ENCODE measurements around the gene ATP12A.

Gene ATP12A

DNA sequence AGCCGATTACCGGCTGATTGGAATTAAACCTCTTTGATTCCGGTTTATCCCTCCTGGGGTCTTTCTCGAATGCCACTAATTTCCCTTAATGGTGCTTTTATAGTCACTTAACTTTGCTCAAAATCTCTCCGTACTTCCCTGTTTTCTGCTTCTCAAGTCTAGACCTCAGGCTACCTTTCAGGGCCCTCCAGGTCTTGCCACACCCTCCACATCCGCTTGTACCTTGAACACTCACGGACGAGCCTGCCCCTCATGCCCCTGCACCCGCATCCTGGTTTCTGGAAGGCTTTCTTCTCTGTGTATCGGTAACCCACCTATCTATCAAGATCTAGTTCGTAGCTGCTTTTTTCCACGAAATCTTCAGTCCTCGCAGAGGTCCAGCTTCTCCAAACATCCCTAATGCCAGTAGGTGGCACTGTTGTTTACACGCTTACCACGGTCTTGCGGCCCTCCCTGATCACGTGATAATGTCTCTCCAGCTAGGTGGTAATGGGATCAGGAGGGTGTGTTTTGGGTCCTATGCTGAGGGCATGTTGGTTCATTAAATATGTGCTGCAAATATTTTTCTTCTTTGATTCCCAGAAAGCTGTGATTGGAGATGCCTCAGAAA lies 13.8 kb downstream of the ATP12A start:
- Histone ChIP-seq H3K4me2 (ENCODE audit: low read length) (no peak overlapping the region), H3K4me3 (ENCODE audit: low read length) (no peak overlapping the region), H3K27me3 (ENCODE audit: control insufficient read depth, insufficient read depth, low read length) (peaks cover 9% of the 10 kb centered on the region), H3K36me3 (ENCODE audit: insufficient read depth, low read length) (no peaks in the 10 kb centered on the region), H3K9ac (ENCODE audit: low read depth, low read length) (no peak overlapping the region), H3K9me3 (replicated peaks; ENCODE audit: low read length) (no peaks in the 10 kb centered on the region), H3K4me1 (ENCODE audit: control insufficient read depth, insufficient read depth, low read length) (no peaks in the 10 kb centered on the region)

DNA sequence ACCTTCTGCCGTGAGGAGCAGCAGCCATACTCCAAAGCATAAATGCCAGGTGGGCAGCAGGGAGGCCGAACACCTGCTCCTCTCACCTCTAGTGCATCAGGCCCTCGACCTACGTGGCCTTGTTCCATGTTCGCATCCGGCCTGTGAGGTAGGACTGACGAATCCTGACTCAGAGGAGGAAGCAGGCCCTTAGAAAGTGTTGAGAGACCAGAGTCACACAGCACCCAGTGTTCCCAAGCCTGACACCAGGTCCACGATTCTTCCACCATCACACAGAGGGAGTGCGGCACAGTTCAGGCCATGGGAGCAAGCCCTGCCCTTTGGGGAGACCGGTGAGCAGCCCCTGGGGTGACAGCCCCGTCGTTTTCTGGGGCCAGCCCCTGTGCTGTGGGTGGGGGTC lies 14.7 kb downstream of the ATP12A start:
- Histone ChIP-seq H3K4me2 (ENCODE audit: low read length) (no peak overlapping the region), H3K4me3 (ENCODE audit: low read length) (no peak overlapping the region), H3K36me3 (ENCODE audit: insufficient read depth, low read length) (no peaks in the 10 kb centered on the region), H3K9ac (ENCODE audit: low read depth, low read length) (no peak overlapping the region), H3K9me3 (replicated peaks; ENCODE audit: low read length) (no peaks in the 10 kb centered on the region), H3K4me1 (ENCODE audit: control insufficient read depth, insufficient read depth, low read length) (no peaks in the 10 kb centered on the region), H3K27me3 (ENCODE audit: control insufficient read depth, insufficient read depth, low read length) (peaks cover 6% of the 10 kb centered on the region)

DNA sequence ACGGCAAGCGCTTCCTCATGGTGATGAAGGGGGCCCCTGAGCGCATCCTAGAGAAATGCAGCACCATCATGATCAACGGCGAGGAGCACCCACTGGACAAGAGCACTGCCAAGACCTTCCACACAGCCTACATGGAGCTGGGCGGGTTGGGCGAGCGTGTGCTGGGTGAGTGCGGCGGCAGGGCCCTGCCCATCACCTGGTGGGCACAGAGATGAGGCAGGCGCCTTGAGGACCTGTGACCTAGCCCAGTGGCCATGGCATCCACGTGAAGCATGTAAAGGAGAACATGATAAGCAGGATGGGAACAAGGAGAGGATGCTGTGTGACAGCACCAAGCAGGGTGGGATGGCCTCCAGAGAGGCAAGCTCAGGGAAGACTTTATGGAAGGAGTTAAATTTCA lies 18.5 kb downstream of the ATP12A start:
- Histone ChIP-seq H3K36me3 (ENCODE audit: insufficient read depth, low read length) (no peaks in the 10 kb centered on the region), H3K4me2 (ENCODE audit: low read length) (no peak overlapping the region), H3K27me3 (ENCODE audit: control insufficient read depth, insufficient read depth, low read length) (no peaks in the 10 kb centered on the region), H3K4me1 (ENCODE audit: control insufficient read depth, insufficient read depth, low read length) (no peaks in the 10 kb centered on the region), H3K4me3 (ENCODE audit: low read length) (no peak overlapping the region), H3K9ac (ENCODE audit: low read depth, low read length) (no peak overlapping the region), H3K9me3 (replicated peaks; ENCODE audit: low read length) (no peaks in the 10 kb centered on the region)

DNA sequence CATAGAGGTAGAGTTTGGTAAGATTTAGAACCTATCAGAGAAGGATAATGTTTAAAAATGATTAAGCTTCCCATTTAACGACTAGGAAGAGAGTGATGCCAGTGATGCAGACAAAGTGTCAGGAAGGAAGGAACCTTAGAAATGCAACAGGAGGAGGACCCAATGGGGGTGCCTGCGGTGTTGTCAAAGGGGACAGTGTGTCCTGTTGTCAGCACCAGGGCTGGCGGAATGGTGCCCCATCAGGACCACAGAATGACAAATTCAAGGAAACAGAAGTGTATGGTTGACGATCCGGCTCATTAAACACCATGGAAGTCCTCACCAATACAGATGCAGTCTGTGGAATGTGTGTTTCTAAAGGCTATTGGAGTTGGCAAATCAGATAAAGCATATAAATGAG lies 19.3 kb downstream of the ATP12A start:
- H3K27me3 ChIP-seq (ENCODE audit: control insufficient read depth, insufficient read depth, low read length), result no peaks in the 10 kb centered on the region
- no peak overlapping the region for H3K4me2 ChIP-seq (ENCODE audit: low read length)
- no peaks in the 10 kb centered on the region for H3K9me3 ChIP-seq (replicated peaks; ENCODE audit: low read length)
- no peaks in the 10 kb centered on the region for H3K36me3 ChIP-seq (ENCODE audit: insufficient read depth, low read length)
- H3K9ac ChIP-seq (ENCODE audit: low read depth, low read length), result no peak overlapping the region
- H3K4me3 ChIP-seq (ENCODE audit: low read length), result no peak overlapping the region
- H3K4me1 ChIP-seq (ENCODE audit: control insufficient read depth, insufficient read depth, low read length), result no peaks in the 10 kb centered on the region

DNA sequence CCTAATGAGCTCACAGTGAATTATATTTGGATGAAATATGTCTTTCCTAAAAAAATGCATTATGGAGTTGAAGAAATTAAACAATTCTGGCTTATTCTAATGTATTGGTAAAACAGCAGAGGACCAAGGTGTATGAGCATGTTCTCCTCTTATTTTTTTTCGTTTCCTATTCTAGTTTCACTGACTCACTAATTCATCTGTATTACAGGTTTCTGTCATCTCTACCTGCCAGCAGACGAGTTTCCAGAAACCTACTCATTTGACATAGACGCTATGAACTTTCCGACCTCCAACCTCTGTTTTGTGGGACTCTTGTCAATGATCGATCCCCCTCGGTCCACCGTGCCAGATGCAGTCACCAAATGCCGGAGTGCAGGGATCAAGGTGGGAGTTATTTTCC lies 20.3 kb downstream of the ATP12A start:
- Histone ChIP-seq H3K9ac (ENCODE audit: low read depth, low read length) (no peak overlapping the region), H3K4me2 (ENCODE audit: low read length) (no peak overlapping the region), H3K9me3 (replicated peaks; ENCODE audit: low read length) (no peaks in the 10 kb centered on the region), H3K4me1 (ENCODE audit: control insufficient read depth, insufficient read depth, low read length) (no peaks in the 10 kb centered on the region), H3K27me3 (ENCODE audit: control insufficient read depth, insufficient read depth, low read length) (no peaks in the 10 kb centered on the region), H3K36me3 (ENCODE audit: insufficient read depth, low read length) (no peaks in the 10 kb centered on the region), H3K4me3 (ENCODE audit: low read length) (no peak overlapping the region)

DNA sequence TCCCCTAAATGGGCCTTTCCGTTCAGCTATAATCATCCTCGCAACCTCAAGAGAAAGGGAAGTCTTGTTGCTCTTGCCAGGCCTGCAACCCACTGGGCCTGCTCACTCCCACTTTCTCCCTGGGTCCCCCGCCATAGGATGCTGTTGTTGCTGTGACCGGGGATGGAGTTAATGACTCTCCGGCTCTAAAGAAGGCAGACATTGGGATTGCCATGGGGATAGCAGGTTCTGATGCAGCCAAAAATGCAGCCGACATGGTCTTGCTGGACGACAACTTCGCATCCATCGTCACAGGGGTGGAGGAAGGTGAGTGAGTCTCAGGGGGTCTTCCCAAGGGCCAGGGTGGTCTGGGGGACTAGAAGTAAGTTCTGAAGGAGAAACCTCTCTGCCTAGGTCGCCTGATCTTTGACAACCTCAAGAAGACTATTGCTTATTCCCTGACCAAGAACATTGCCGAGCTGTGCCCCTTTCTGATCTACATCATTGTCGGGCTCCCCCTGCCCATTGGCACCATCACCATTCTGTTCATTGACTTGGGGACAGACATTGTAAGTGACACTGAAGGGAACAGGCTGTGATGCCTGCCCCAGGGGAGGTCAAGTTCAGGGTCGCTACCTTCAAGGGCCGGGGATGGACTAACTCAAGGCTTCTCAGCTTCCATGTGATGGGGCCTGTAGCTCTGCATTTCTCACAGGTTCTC lies 26.8 kb downstream of the ATP12A start:
- Histone ChIP-seq H3K4me1 (ENCODE audit: control insufficient read depth, insufficient read depth, low read length) (no peaks in the 10 kb centered on the region), H3K36me3 (ENCODE audit: insufficient read depth, low read length) (no peaks in the 10 kb centered on the region), H3K4me3 (ENCODE audit: low read length) (no peak overlapping the region), H3K27me3 (ENCODE audit: control insufficient read depth, insufficient read depth, low read length) (no peaks in the 10 kb centered on the region), H3K9me3 (replicated peaks; ENCODE audit: low read length) (no peaks in the 10 kb centered on the region), H3K4me2 (ENCODE audit: low read length) (no peak overlapping the region), H3K9ac (ENCODE audit: low read depth, low read length) (no peak overlapping the region)

DNA sequence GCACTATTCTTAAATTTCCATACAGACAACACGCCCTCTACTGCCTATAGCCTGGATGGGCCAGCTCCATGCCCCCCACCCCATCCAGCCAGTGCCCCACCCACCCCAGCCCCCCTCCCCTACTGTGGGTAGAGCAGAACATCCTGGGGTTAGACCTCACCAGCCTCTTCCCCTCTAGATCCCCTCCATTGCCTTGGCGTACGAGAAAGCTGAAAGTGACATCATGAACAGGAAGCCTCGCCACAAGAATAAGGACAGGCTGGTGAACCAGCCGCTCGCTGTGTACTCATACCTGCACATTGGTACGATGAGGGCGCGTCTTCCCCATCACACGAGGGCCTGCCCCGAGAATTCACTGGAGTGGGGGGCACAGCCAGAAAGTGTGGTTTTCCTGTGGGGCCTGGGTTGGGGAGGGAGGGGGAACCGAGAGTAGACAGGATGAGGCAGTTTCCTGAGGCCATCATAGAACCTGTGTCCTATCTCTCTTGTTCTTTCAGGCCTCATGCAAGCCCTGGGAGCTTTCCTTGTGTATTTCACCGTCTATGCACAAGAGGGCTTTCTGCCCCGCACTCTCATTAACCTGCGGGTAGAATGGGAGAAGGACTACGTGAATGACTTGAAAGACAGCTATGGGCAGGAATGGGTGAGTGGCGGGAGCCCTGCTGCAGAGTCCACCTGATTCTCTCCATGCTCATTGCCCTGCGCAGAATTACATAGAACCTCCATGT lies 29.1 kb downstream of the ATP12A start:
- H3K4me2 ChIP-seq (ENCODE audit: low read length), result no peak overlapping the region
- no peaks in the 10 kb centered on the region for H3K36me3 ChIP-seq (ENCODE audit: insufficient read depth, low read length)
- H3K9me3 ChIP-seq (replicated peaks; ENCODE audit: low read length), result no peaks in the 10 kb centered on the region
- H3K9ac ChIP-seq (ENCODE audit: low read depth, low read length), result no peak overlapping the region
- H3K4me1 ChIP-seq (ENCODE audit: control insufficient read depth, insufficient read depth, low read length), result no peaks in the 10 kb centered on the region
- H3K27me3 ChIP-seq (ENCODE audit: control insufficient read depth, insufficient read depth, low read length), result no peaks in the 10 kb centered on the region
- H3K4me3 ChIP-seq (ENCODE audit: low read length), result no peak overlapping the region

DNA sequence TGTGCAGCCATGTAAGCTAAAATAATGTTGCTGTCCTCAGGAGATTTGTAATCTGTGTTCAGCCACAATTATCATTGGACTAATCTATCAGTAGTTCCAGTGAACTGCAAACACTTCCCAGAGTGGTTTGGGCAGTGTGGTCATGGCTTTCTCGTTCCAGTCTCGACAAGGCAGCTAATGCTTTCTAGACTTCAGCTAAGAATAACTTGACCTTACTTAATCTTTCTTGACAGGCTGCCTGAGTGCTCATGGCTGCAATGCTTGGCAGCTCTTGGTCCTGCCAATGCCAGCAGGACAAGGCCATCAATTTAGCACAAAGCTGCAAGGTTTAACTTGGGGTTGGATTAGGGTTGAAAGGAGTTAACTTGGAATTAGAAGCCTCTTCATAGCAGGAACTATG lies 32.8 kb downstream of the ATP12A start:
- no peak overlapping the region for H3K4me3 ChIP-seq (ENCODE audit: low read length)
- no peaks in the 10 kb centered on the region for H3K36me3 ChIP-seq (ENCODE audit: insufficient read depth, low read length)
- no peaks in the 10 kb centered on the region for H3K4me1 ChIP-seq (ENCODE audit: control insufficient read depth, insufficient read depth, low read length)
- H3K27me3 ChIP-seq (ENCODE audit: control insufficient read depth, insufficient read depth, low read length), result no peaks in the 10 kb centered on the region
- H3K9me3 ChIP-seq (replicated peaks; ENCODE audit: low read length), result no peaks in the 10 kb centered on the region
- no peak overlapping the region for H3K4me2 ChIP-seq (ENCODE audit: low read length)
- no peak overlapping the region for H3K9ac ChIP-seq (ENCODE audit: low read depth, low read length)

DNA sequence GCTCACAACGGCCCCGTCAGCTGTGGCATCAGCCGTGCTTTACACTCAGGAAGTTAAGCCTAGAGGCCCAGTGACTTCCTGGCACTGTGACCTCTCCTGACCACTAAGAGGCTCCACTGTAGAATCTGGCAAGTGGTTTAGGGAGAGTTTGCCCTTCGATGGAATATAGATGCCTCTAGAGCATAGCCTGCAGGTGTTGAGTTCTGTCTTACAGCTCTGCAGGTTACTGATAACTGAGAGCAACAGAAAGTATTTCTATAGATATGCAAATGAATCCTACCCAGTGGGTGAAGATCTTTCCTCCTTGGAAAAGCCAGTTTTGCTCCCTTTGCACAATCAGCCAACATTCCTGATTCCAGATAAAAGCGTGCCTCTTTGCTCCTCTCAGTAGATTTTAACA lies 35.8 kb downstream of the ATP12A start:
- no peak overlapping the region for H3K4me2 ChIP-seq (ENCODE audit: low read length)
- no peaks in the 10 kb centered on the region for H3K27me3 ChIP-seq (ENCODE audit: control insufficient read depth, insufficient read depth, low read length)
- no peaks in the 10 kb centered on the region for H3K36me3 ChIP-seq (ENCODE audit: insufficient read depth, low read length)
- no peak overlapping the region for H3K9ac ChIP-seq (ENCODE audit: low read depth, low read length)
- no peaks in the 10 kb centered on the region for H3K9me3 ChIP-seq (replicated peaks; ENCODE audit: low read length)
- no peaks in the 10 kb centered on the region for H3K4me1 ChIP-seq (ENCODE audit: control insufficient read depth, insufficient read depth, low read length)
- H3K4me3 ChIP-seq (ENCODE audit: low read length), result no peak overlapping the region

DNA sequence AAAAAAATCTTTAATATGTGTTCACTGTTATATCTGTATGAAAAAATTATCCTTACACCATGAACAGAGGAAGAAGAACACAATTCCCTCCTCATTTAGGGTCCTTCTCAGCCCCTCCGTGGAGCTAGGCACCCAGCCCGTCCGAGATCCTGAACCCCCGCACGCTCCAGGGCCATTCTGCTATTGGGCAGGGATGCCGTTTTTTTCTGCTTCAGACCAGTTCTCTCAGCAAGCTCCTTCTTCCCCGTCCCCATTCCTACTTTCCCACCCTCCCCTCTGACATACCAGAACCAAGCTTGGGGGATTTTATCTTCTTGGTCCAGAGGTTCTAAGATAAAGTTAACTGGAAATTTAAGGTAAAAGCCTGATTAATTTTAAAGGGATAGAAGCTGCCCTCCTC lies 36.2 kb downstream of the ATP12A start:
- Histone ChIP-seq H3K27me3 (ENCODE audit: control insufficient read depth, insufficient read depth, low read length) (no peaks in the 10 kb centered on the region), H3K36me3 (ENCODE audit: insufficient read depth, low read length) (no peaks in the 10 kb centered on the region), H3K9ac (ENCODE audit: low read depth, low read length) (no peak overlapping the region), H3K4me3 (ENCODE audit: low read length) (no peak overlapping the region), H3K9me3 (replicated peaks; ENCODE audit: low read length) (no peaks in the 10 kb centered on the region), H3K4me1 (ENCODE audit: control insufficient read depth, insufficient read depth, low read length) (no peaks in the 10 kb centered on the region), H3K4me2 (ENCODE audit: low read length) (no peak overlapping the region)

DNA sequence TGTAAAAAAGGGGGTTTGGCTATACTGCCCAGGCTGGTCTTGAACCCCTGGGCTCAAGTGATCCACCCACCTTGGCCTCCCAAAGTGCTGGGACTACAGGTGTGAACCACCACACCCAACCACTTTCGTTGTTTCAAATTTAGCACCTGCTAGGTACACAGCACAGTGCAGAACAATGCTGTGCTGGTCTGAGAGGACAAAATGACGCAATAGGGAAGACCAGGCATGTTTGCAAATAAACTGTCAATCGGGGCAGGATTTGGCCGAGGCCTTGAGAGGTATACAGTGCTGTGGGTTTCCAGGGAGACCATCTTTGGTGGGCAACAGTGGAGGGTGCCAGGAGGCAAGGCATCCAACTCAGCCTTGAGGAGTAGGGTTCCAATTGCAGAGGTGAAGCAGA lies 37.0 kb downstream of the ATP12A start:
- H3K4me1 ChIP-seq (ENCODE audit: control insufficient read depth, insufficient read depth, low read length), result no peaks in the 10 kb centered on the region
- no peak overlapping the region for H3K4me2 ChIP-seq (ENCODE audit: low read length)
- H3K27me3 ChIP-seq (ENCODE audit: control insufficient read depth, insufficient read depth, low read length), result no peaks in the 10 kb centered on the region
- no peaks in the 10 kb centered on the region for H3K9me3 ChIP-seq (replicated peaks; ENCODE audit: low read length)
- H3K36me3 ChIP-seq (ENCODE audit: insufficient read depth, low read length), result no peaks in the 10 kb centered on the region
- H3K9ac ChIP-seq (ENCODE audit: low read depth, low read length), result no peak overlapping the region
- no peak overlapping the region for H3K4me3 ChIP-seq (ENCODE audit: low read length)
